Glomerular visceral epithelial cell (primary cell): ENCODE results near the gene VSIG10L.

Experiments
- DNase-seq: peaks from one replicate; pipeline ENCODE4 v3.0.0-alpha.2; 2016; ENCODE audit errors: extremely low spot score

Gene VSIG10L

DNA sequence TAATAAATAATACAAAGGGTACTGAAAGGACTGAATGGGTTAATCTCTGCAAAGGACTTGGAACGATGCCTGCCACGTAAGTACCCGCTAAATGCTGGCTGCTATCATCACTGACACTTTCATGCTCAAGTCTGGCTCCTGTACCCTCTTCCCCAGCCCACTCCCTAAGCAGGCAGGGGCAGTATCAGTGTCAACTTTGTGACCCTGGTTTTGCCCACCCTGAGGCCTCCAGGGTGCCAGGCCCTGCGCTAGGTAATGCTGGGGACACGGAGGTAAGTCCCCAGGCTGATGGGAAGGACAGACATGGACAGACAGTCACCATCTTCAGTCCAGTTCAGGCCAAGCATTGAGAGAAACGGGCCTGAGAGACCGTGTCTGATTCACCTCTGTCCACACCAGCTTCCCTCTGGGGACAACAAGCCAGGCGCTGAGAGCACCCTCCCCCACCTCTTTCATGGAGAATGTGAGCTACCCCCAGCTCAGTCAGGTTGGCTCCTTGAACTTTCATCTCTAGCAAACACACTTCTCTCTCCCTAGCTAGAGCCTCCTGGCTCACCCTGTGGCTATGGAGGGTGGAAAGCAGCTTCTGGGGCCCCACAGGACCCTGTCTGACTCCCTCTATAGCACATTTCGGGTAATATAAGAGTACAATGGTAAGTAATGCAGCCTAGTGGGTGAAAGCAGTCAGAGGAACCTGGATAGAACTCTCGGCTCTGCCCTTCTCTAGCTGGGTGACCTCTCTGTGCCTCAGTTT is 23.4 kb upstream of the VSIG10L start:
- DNase-seq, result peak; percentile 40

- DNase-seq, result no peak
These were observed 22.5 kb upstream of the VSIG10L start for GRCh38 chr19:51364200-51365106.

DNA sequence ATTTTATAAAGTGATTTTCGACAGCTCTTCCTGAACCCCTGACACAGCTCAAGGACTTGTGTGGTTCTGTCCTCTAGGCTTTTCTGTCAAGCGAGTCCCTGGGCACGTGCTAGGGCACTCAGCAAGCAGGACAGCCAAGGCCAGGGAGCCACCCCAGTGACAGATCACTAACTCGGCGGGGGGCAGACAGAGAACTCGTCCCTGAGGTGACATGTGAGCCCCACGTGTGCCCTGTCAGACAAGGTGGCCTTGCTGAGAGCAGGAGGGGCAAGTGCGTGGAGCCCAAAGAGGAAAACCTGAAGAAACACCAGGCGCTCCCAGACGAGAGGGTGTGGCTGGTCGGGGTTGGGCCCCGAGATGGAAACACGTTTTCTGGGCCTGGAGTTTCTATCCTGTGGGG is 19.3 kb upstream of the VSIG10L start:
- DNase-seq, result no peak

- peak; percentile 50 for DNase-seq
These were observed 17.4 kb upstream of the VSIG10L start for GRCh38 chr19:51359294-51359693.

GRCh38 chr19:51357952-51358351 is 16.0 kb upstream of the VSIG10L start:
- DNase-seq, result no peak

- no peak for DNase-seq
These were observed 14.3 kb upstream of the VSIG10L start for GRCh38 chr19:51356159-51356801.

DNA sequence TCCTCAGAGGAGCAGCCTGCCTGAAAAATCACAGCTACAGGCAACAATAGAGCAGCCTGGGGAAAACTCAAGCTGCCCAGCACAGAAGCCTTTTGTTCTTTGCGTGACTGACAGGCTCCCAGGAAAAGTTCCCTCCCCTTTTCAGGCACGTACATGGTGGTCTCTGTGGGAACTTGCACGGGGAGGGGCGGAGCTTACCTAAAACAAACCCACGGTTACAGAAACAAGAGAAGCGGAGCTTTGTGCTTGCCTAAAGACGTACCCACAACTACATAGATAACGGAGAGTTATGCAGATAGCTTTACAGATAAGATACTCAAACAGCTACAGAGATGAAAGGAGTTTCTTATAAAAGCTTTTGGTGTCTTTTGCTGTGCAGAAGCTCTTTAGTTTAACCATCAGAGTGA is 12.8 kb upstream of the VSIG10L start:
- DNase-seq, result no peak

- DNase-seq, result no peak
These were observed 12.3 kb upstream of the VSIG10L start for GRCh38 chr19:51354103-51354741.

DNA sequence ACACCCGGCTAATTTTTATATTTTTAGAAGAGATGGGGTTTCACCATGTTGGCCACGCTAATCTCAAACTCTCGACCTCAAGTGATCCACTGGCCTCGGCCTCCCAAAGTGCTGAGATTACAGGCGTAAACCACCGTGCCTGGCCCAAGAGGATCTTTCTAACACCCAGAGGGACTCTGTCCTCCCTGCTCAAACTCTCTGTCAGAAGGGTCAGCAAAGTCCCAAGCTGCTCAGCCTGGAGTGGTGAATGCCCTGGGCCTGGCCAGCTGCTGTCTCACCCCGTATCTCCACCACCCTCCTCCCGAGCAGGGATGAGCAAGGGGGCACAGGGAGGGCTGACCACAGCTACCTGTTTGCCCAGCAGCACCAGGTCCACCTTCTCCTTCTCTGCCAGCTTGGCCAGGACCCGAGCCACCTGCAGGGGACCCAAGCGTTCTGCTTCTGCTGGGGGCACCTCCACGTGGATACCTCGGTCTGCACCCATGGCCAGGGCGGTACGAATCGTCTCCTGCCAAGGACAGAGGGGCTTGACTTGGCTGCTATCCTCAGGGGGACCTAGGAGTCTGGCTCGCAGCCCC is 10.9 kb upstream of the VSIG10L start:
- DNase-seq, result no peak

DNA sequence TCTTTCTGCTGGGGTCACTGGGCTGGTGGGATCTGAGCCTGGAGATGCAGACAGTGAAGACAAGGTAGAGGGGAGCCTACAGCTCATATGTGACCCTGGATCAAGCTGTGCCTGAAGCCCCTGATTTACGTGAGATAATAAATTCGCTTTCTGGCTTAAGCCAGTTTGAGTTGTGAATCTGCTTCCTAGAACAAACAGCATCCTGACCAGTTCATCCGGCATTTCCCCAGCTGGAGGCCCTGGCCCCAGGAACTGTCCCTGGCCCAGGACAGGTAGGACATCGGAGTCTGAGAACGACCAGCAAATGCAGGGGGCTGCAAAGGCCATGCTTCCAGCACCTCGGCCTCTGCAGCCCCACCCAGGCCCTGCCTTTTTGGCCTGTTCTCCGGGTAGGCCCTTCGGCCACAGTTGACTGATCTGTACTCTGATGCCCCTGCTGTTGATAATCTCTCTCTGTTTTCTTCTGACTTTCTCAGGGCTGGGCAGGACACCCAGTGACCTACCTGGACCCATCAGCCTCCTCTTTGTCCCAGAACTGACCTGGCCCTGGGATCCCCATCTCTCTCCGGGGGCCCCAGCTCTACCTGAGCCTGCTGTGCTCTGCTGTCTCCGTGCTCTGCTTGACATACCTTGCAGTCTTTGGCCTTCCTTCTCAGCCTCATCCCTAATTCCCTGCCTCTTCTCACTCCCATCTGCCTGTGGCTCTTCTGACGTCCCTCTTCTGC is 9.5 kb upstream of the VSIG10L start:
- DNase-seq, result no peak

DNA sequence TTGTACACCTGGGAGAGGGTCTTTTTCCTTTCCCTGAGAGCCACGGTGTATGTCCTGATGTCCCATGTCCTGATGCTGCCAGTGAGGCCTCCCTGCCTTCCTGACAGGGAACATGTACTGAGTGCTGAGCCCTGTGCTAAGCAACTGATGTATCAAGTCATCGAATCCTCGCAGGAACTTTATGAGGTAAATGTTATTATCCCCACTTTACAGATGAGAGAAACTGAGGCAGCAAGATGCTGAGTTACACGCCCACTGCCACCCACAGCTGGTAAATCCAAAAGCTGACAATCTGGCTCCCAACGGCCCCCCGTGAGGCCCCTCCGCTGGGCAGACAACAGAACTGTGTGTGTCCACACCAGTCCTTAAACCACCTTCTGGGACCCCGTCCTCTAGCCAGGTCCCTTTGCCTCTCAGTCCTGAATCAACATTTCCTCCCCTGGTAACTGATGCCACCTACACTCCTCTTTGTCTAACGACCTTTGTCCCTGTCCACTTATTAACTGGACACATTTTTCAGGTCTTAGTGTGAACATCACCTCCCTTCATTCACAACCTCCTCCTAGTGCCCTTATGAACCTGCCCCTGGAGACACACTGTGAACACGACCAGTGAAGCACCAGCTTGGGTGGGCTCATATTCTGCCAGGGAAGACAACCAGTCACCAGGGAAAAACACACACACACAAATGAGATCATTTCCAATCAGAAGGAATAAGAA is 5.4 kb upstream of the VSIG10L start:
- DNase-seq, result no peak

DNA sequence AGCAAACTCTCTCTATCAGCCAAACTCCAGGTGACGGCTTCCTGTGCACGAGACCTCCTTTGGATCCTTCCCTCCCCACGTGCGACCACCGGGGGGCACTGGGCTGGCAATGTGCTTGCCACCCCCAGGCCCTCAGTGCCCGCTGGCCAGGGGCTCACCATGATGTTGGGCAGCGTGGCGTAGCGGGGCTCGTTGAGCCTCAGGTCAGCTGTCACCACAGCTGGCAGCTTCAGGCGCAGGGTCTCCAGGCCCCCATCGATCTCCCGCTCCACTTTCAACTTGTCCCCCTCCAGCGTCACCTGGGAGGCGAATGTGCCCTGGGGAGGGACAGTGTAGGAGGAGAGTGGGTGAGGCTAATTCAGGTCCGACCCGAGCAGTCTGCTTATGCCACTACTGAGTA is 4.8 kb upstream of the VSIG10L start:
- no peak for DNase-seq

- no peak for DNase-seq
These were observed 3.2 kb upstream of the VSIG10L start for GRCh38 chr19:51345076-51345620.

GRCh38 chr19:51342631-51343569 is 961 bp upstream of the VSIG10L start:
- no peak for DNase-seq

DNA sequence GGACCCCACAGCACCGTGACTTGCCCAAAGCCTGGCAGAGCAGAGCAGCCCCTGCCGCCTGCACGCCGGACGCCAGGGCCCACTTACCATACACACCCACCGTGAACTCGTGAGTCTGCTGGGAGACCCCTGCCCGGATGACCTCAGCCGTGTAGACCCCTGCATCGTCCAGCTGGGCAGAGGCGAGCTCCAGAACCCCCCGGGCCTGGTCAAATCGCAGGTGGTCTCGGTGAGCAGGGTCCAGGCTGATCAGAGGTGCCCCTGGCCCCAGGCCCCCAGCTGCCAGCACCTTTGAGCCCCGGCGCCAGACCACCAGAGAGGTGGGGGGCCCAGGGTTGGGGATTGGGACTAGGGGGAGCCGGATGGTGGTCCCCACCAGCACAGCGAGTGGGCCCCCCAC is 873 bp downstream of the VSIG10L start:
- DNase-seq, result no peak

DNA sequence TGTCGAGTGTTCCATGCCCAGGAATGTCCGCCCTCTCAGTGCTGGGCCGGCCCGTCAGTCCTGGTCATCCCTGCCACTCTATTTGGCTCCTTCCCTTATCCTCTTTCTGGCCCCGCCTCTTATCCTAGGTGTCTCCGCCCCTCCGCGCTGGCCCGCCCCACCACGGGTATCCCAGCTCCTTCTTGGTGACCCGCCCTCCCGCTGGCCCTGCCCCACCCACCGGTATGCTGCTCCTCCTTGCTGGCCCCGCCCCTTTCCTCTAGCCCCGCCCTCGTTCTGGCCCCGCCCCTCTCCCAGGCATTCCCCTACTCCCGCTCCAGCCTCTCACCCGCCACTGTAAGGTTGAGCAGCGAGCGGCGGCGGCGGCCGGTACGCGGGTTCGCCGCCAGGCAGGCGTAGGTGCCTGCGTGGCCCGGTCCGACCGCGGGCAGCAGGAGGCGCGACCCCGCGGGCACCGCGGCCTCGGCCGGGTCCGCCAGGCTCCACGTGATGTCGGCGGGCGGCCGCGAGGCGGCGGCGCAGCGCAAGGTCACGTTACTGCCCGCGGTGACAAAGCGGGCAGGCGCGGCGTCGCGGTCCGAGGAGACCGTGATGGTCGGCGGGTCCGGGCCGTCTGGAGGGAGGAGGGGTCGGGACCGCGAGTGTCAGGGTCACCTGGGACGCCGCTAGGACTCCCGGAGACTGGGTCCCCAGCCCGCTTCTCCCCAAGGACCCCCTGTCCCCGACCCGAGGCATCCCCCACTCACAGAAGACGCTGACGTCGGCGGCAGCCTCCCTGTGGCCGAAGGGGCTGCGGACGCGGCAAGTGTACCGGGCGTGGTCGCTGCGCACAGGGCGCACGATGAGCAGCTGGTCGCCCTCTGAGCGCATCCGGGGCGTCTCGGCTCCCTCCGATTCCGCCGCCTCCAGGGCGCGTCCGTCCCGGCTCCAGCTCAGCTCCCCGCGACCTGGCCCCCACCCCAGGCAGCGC is 2.0 kb downstream of the VSIG10L start:
- DNase-seq, result peak; percentile 98

GRCh38 chr19:51339313-51339686 is 2.6 kb downstream of the VSIG10L start:
- DNase-seq, result no peak
